HFF-Myc (cell line): Measurements from ENCODE around the gene LRRC7.
A peak's percentile ranks its signal among the peaks of the same experiment; 100 is the strongest.

ENCODE experiments used
- DNase-seq: peaks from one replicate; pipeline ENCODE4 v3.0.0-alpha.2; 2011; ENCODE audit warnings: low read depth; ENCODE audit errors: extremely low read depth
- H3K4me3 ChIP-seq: replicated peaks from 2 replicates; pipeline ENCODE4 v1.5.1; 2011; ENCODE audit warnings: low read depth, mild to moderate bottlenecking, control low read depth, low read length
- TF ChIP-seq, protein P1 (sequence below): IDR thresholded peaks from 2 replicates; pipeline ENCODE4 v1.5.1; 2012; ENCODE audit warnings: mild to moderate bottlenecking, low read depth, low read length, control low read depth; ENCODE audit errors: missing control alignments

The LRRC7 gene

DNA sequence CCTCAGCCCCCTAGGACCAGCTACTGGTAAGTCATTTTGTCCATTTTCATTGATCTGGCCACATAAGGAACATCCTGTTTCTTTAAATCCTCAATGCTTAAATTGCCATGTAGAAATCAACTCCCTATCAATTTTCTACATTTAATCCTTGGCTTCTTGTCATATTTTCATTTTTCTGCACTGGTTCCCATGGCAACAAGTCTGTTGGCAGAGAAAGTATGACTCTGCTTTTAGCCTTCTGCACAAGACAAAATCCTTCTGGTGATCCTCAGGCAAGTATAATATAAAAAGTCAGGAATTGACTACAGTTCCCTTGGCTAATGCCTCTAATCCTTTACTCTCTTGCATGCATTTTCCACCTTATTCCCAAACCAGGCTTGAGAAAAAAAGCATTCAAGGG is 572.6 kb downstream of the LRRC7 start:
- H3K4me3 ChIP-seq = no peak overlapping the region
- no peak for DNase-seq
- TF ChIP-seq, protein P1, sequence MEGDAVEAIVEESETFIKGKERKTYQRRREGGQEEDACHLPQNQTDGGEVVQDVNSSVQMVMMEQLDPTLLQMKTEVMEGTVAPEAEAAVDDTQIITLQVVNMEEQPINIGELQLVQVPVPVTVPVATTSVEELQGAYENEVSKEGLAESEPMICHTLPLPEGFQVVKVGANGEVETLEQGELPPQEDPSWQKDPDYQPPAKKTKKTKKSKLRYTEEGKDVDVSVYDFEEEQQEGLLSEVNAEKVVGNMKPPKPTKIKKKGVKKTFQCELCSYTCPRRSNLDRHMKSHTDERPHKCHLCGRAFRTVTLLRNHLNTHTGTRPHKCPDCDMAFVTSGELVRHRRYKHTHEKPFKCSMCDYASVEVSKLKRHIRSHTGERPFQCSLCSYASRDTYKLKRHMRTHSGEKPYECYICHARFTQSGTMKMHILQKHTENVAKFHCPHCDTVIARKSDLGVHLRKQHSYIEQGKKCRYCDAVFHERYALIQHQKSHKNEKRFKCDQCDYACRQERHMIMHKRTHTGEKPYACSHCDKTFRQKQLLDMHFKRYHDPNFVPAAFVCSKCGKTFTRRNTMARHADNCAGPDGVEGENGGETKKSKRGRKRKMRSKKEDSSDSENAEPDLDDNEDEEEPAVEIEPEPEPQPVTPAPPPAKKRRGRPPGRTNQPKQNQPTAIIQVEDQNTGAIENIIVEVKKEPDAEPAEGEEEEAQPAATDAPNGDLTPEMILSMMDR = no peak

DNA sequence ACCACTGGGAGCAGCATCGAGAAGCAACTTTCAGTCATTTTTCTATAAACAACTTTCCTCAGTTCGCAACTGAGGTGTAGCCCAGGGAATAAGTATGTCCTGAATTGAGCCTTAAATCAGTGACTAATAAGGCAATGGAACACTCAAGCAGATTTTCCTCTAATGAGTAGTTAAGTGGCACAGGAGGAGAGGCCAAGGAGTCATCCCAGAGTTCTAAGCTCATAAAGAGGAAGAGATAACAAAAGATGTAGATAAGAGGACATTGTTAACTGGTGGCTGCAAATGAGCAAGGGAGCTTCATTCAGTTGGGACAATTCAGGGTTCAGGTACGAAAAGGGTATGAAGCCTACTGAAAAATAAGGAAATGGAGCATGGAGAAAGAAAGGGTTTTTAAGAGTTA is 573.2 kb downstream of the LRRC7 start:
- DNase-seq = no peak
- H3K4me3 ChIP-seq = no peak overlapping the region
- TF ChIP-seq, protein P1 = no peak

DNA sequence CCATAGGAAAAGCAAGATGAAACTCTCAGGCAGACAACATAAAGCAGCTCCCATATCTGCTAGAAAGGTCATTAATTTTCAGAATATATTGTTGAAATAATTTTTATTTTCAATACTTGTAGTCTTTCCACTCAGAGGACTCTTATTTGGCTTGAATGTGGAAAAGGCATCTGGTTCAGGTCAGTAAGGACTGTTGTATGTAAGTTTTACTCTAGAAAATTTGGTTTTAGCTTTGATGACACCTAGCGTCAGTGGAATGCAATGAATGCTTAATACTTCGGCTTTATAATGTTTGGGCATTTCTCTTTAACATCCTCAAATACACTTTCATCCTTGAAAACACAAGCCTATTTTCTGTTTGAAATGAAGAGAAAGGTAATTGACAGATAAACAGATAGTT is 574.4 kb downstream of the LRRC7 start:
- H3K4me3 ChIP-seq = no peak overlapping the region
- DNase-seq = no peak
- TF ChIP-seq, protein P1 = no peak

DNA sequence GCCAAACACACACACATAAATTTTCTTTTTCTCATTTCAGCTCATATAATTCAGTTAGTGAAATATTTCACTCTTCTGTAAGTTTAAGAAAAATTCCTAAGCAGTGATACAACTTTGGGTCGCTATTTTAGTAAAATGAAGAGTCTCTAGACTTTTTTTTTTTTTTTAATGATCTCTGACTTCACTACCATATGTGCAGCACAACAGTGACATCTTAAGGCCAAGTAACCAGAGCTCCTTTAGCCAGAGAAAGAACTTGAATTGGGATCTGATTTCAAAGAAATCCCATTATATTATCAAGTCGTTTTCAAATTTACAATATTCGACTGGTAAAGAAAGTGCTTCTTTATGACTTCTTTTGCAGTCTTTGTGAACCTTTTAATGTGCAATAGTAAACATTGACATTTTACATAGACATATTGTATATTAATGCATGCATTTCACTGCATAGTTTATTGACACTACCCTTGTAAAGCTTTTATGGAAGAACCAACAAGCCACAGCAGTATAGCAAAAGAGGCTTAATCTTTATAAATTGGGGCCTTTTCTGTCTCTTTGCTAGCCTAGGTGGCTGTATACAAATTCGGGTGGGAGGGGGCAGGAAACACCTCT is 575.4 kb downstream of the LRRC7 start:
- TF ChIP-seq, protein P1 = peak; percentile 25
- DNase-seq = peak; percentile 20
- no peak overlapping the region for H3K4me3 ChIP-seq

DNA sequence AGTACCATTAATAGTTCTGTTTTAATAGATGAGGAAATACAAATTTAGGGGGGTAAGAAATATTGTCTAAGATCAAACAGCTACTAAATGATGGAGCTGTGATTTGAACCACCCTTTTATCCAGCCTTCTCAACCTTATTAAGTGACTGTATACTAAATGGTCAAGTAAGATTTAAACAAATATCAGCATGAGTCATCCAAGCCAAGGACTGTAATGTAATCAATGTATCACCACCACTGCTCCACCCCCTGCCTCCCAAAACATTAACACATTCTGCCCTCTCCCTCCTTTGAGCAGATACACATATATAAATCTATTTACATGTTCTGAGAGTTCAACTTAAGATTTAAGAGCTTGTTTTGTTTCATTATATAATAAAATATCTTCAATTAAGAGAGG is 578.8 kb downstream of the LRRC7 start:
- TF ChIP-seq, protein P1 = no peak
- no peak overlapping the region for H3K4me3 ChIP-seq
- peak; percentile 3 for DNase-seq

DNA sequence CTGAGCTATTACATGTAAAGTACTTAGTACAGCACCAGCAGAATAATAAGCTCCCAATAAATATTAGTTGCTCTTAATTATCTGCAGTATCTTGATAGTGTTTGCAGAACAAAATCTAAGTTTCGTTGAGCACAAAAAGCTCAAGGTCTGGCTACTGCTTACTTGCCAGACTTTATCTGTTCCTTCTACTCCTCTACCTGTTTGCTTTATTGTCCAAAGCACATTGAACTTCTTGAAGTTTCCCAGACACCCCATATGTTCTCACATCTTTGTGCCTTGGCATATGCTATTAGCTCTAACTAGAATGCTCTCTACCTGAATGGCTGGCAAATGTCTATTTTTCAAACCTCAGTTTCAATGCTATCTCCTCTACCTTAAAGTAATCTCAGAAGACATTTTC is 582.7 kb downstream of the LRRC7 start:
- TF ChIP-seq, protein P1 = no peak
- no peak overlapping the region for H3K4me3 ChIP-seq
- no peak for DNase-seq

DNA sequence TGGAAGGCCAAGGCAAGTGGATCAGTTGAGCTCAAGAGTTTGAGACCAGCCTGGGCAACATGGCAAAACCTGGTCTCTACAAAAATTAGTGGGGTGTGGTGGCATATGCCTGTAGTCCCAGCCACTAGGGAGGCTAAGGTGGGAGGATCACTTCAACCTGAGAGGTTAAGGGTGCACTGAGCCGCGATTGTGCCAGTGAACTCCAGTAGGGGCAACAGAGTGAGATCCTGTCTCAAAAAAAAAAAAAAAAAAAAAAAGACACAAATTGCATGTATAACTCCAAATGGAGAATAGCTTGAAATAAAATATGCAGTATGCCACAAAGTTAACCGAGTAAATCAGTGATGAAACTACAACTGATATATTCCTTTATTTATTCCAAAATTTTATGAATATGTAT is 586.0 kb downstream of the LRRC7 start:
- no peak overlapping the region for H3K4me3 ChIP-seq
- TF ChIP-seq, protein P1 = no peak
- DNase-seq = no peak
